IgD-negative memory B cell (primary cell): ENCODE measurements around the gene FZD2. TPM values are rescaled to one million over a fixed set of nuclear protein-coding genes. Genes with fewer than 3 reads are reported as not detected.
"Not testable (repeated sequence)": the region's sequence is repeated elsewhere in the genome, so short reads cannot be mapped to it uniquely, and the experiment has no call there.

Experiments
- H3K27ac Mint-ChIP-seq, 3 donors: one replicate each; pipeline ENCODE4 v1.8.0; 2020 to 2022; ENCODE audit warnings: mild to moderate bottlenecking in 3 of 3, mixed read lengths in 3 of 3, moderate library complexity in 1 of 3
- H3K27me3 Mint-ChIP-seq: one replicate; pipeline ENCODE4 v1.8.0; 2021; ENCODE audit warnings: mixed read lengths
- H3K36me3 Mint-ChIP-seq: one replicate; pipeline ENCODE4 v1.8.0; 2020; ENCODE audit warnings: mild to moderate bottlenecking, mixed read lengths
- H3K4me1 Mint-ChIP-seq, 3 donors: one replicate each; pipeline ENCODE4 v1.8.0; 2020 to 2022; ENCODE audit warnings: mixed read lengths in 3 of 3, mild to moderate bottlenecking in 1 of 3
- H3K4me3 Mint-ChIP-seq, 4 donors: one replicate each; pipeline ENCODE4 v1.8.0; 2020 to 2022; ENCODE audit warnings: mild to moderate bottlenecking in 4 of 4, mixed read lengths in 4 of 4, moderate library complexity in 3 of 4
- H3K9me3 Mint-ChIP-seq, 3 donors: one replicate each; pipeline ENCODE4 v1.8.0; 2020 to 2021; ENCODE audit warnings: mixed read lengths in 3 of 3, mild to moderate bottlenecking in 1 of 3
- polyA plus RNA-seq: library from polyadenylated mRNA; unstranded; fragments of 300-500 nt; fragmentation: Illumina TruSeq; gene quantifications from one replicate; pipeline ENCODE4 v1.2.3, GENCODE V29; 2021

FZD2 gene
- polyA plus RNA-seq: not detected

GRCh38 chr17:44556832-44557606 lies at the start of gene FZD2:
TSS of gene FZD2 (plus strand) at chr17:44557484. CDS start at chr17:44557689, 205 bp downstream.
- Mint-ChIP-seq H3K9me3 (no peaks in the 10 kb centered on the region), H3K4me3 (peak within 1 kb of the TSS; percentile 92 to 98 (median 96)), H3K27ac (peak within 1 kb of the TSS; percentile 58 to 92 (median 91)), H3K36me3 (no peaks in the 10 kb centered on the region), H3K4me1 (peaks cover 10% of the 10 kb centered on the region in 3 donors), H3K27me3 (peaks cover 24% of the 10 kb centered on the region)

DNA sequence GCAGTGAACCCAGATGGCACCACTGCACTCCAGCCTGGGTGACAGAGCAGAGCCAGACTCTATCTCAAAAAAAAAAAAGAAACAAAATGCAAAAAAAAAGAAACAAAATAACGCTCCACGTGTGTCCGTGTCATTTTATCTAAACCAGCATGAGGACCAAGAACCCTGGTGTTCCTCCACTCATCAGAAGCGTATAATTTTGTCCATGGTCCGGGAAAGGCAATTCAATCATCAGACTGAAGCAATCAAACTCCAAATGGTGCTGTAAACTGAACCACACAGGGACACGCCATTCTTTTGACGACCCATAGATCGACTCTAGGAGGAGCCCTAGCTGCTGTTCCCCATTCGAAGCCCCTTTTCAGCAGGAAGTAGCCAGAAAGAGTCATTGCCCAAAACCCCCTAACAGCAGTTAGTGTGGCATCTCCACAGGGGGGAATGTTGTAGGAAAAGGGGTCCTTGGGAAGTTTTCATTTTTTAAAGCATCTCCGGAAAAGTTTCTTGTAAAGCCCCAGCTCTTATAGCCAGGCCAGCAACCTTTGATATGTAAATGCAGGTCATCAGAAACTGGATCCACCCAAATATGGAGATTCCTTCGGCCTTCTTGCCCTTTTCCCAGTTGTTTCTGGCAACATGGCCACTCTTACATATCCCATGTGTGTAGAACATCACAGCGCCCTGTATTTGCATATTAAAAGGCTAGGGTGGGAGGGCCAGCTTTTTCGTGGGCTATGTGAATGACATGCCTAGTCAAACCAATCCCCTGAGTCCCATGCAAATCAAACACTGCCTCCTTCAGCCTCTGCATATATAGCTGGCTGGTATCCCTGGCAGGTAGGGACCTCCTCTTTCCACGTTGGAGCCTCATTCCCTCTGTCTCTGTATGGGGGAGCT lies 45.8 kb upstream of the FZD2 start:
- H3K9me3 Mint-ChIP-seq, H3K4me3 Mint-ChIP-seq, H3K4me1 Mint-ChIP-seq, H3K27ac Mint-ChIP-seq, H3K36me3 Mint-ChIP-seq, H3K27me3 Mint-ChIP-seq: not testable (repeated sequence)

GRCh38 chr17:44518032-44518431 lies 39.3 kb upstream of the FZD2 start:
- no peak overlapping the region for H3K27ac Mint-ChIP-seq
- H3K27me3 Mint-ChIP-seq: peaks cover 11% of the 10 kb centered on the region
- H3K4me1 Mint-ChIP-seq: no peaks in the 10 kb centered on the region
- H3K36me3 Mint-ChIP-seq: peaks cover 4% of the 10 kb centered on the region
- H3K9me3 Mint-ChIP-seq: no peaks in the 10 kb centered on the region
- no peak overlapping the region for H3K4me3 Mint-ChIP-seq

DNA sequence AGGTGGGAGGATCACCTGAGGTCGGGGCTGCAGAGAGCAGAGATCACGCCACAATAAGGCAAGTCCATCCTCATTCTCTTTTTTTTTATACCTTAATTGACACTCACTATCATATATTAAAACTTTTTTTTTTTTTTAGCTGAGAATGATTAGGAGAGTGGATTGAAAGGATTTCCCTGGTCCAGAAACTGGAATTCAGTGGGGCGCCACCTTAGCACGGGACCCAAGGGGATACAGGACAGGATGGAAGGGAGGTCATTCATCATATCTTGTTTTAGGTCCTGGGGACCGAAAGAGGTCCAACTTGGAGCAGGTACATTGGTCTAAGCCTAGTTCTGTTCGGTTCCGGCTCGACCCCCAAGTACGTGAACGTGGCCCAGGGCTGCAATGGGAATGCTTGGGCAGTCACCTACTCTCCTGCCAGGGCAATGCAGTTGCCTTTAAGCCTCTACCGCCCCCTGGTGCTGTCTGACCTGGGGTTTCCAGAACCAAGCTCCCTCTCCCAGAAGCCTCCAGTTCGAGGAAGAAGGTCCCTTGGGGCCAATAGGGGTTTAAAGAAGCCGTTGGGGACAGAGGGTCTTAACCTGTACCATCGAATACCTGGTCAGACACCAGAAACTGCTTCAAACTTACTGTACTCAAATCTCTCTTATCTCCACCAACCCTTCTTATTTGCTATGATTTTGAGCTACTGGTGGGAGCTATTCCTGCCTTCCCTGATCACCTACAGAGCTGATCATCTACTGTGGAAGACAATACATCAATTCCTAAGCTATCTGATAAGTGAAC lies 34.2 kb upstream of the FZD2 start:
- Mint-ChIP-seq H3K9me3 (peaks cover 0 to 3% (median 0%) of the 10 kb centered on the region in 3 donors), H3K4me3 (no peak overlapping the region), H3K4me1 (no peaks in the 10 kb centered on the region), H3K36me3 (no peaks in the 10 kb centered on the region), H3K27ac (no peak overlapping the region), H3K27me3 (peaks cover 7% of the 10 kb centered on the region)

DNA sequence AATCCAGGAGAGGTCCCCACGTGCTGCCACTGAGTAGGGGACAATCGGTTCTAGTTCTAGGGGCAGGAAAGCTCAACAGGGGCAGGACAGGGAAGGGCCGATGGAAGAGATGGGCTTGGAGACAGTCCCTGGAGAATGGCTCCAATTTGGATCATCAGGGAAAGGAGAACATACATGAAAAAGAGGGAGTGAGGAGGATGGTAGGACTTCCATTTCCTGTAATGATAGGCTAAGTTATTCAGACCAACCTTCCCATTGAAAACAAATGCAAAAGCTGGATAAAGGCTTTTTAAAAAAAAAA lies 33.7 kb upstream of the FZD2 start:
- Mint-ChIP-seq H3K9me3 (peaks cover 0 to 3% (median 0%) of the 10 kb centered on the region in 3 donors), H3K4me3 (no peak overlapping the region), H3K27me3 (peaks cover 7% of the 10 kb centered on the region), H3K4me1 (no peaks in the 10 kb centered on the region), H3K27ac (no peak overlapping the region), H3K36me3 (no peaks in the 10 kb centered on the region)

DNA sequence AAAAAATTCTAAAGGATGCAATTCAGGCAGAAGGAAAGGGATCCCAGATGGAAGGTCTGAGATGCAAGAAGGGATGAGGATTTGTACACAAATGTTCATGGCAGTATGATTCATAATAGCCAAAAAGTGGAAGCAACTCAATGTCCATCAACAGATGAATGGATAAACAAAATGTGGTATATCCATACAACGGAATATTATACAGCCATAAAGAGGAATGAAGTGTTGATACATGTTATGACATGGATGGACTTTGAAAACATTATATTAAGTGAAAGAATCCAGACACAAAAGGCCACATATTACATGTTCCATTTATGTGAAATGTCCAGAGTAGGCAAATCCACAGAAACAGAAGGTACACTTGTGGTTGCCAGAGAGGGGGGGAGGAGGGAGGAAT lies 30.2 kb upstream of the FZD2 start:
- no peak overlapping the region for H3K4me3 Mint-ChIP-seq
- H3K36me3 Mint-ChIP-seq: no peaks in the 10 kb centered on the region
- no peaks in the 10 kb centered on the region for H3K4me1 Mint-ChIP-seq
- no peak overlapping the region for H3K27ac Mint-ChIP-seq
- H3K27me3 Mint-ChIP-seq: peaks cover 5% of the 10 kb centered on the region
- H3K9me3 Mint-ChIP-seq: peaks cover 0 to 3% (median 0%) of the 10 kb centered on the region in 3 donors

DNA sequence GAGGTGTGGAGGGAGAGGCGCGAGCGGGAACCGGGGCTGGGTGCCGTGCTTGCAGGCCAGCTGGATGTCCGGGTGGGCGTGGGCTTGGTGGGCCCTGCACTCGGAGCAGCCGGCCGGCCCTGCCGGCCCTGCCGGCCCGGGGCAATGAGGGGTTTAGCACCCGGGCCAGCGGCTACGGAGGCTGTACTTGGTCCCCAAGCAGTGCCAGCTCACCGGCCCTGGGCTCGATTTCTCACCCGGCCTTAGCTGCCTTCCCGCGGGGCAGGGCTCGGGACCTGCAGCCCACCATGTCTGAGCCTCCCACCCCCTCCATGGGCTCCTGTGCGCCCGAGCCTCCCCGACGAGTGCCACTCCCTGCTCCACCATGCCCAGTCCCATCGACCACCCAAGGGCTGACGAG lies 29.3 kb upstream of the FZD2 start:
- no peak overlapping the region for H3K27ac Mint-ChIP-seq
- peaks cover 0 to 3% (median 0%) of the 10 kb centered on the region in 3 donors for H3K9me3 Mint-ChIP-seq
- H3K4me3 Mint-ChIP-seq: no peak overlapping the region
- H3K27me3 Mint-ChIP-seq: peaks cover 6% of the 10 kb centered on the region
- H3K36me3 Mint-ChIP-seq: no peaks in the 10 kb centered on the region
- no peaks in the 10 kb centered on the region for H3K4me1 Mint-ChIP-seq

DNA sequence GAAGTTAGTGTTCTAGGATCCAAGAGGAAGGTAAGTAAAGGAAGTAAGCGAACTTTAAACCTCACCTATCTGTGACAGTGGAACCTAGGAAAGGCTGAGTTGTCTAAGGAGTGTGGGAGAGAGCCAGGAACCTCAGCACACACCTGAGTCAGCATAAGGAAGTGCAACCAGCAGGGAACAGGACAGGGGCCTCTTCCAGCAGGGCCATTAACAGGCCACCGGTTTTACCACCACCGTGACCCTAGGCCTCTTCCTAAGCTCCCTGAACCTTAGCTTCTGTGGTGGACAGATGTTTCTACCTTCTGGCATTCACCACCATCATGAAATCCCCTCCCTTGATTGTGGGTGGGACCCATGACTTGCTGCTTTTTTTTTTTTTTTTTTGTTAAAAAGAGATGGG lies 27.4 kb upstream of the FZD2 start:
- no peak overlapping the region for H3K27ac Mint-ChIP-seq
- H3K27me3 Mint-ChIP-seq: peaks cover 7% of the 10 kb centered on the region
- H3K4me3 Mint-ChIP-seq: no peak overlapping the region
- H3K4me1 Mint-ChIP-seq: peaks cover 6 to 7% (median 6%) of the 10 kb centered on the region in 3 donors
- no peaks in the 10 kb centered on the region for H3K36me3 Mint-ChIP-seq
- peaks cover 0 to 3% (median 0%) of the 10 kb centered on the region in 3 donors for H3K9me3 Mint-ChIP-seq

- Mint-ChIP-seq H3K36me3 (no peaks in the 10 kb centered on the region), H3K27me3 (peaks cover 7% of the 10 kb centered on the region), H3K4me1 (peaks cover 7 to 9% (median 7%) of the 10 kb centered on the region in 3 donors), H3K27ac (no peak overlapping the region), H3K4me3 (no peak overlapping the region), H3K9me3 (peaks cover 0 to 3% (median 0%) of the 10 kb centered on the region in 3 donors)
Measured at GRCh38 chr17:44530896-44531418, 26.3 kb upstream of the FZD2 start.

GRCh38 chr17:44533533-44534246 lies 23.6 kb upstream of the FZD2 start:
- H3K4me3 Mint-ChIP-seq: peak overlapping the region in 2 of 4 donors; percentile 50 to 81
- peaks cover 3% of the 10 kb centered on the region for H3K27me3 Mint-ChIP-seq
- H3K9me3 Mint-ChIP-seq: peaks cover 0 to 1% (median 0%) of the 10 kb centered on the region in 3 donors
- peaks cover 10 to 11% (median 10%) of the 10 kb centered on the region in 3 donors for H3K4me1 Mint-ChIP-seq
- no peaks in the 10 kb centered on the region for H3K36me3 Mint-ChIP-seq
- no peak overlapping the region for H3K27ac Mint-ChIP-seq

DNA sequence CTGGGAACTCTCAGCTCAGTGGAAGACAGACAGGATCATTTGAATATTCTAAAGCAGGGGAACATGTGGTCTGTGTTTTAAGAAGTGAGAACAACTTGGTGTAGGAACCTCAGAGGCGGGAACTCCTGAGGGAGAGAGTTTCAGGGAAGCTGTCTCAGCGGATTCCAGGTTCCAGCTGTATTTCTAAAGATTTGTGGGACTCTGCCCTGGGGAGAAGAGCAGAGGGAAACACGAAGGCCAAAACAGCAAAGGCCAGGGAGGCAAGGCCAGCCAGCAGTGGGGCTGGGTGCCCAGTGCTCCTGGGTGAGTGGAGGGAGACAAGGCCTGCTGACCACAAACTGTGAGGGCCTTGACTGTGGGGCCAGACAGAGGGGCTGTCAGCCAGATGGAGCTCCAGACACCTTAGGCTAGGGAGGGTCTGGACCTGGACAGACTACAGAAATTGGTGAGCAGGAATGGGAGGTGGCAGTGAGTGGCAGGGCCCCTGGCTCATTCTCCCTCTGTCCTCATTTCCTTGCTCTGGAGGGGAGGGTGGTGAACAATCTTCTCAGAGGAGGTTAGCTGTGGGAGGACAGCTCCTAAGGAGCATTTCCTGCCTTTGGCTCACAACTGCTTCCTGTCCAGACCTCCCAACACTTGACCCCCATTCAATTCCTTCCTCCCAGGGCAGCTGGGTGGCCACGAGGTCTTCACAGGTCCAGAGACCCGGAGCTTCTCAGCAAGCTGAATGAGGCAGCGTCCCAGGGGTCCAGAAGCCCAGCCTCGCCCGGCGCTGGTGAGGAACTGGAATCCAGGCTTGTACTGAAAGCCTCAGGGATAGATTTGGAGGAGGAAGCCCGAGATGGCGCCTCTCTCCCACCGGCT lies 21.0 kb upstream of the FZD2 start:
- no peaks in the 10 kb centered on the region for H3K36me3 Mint-ChIP-seq
- H3K27ac Mint-ChIP-seq: no peak overlapping the region
- peaks cover 0 to 1% (median 0%) of the 10 kb centered on the region in 3 donors for H3K9me3 Mint-ChIP-seq
- H3K27me3 Mint-ChIP-seq: peaks cover 6% of the 10 kb centered on the region
- H3K4me1 Mint-ChIP-seq: peaks cover 10 to 11% (median 10%) of the 10 kb centered on the region in 3 donors
- H3K4me3 Mint-ChIP-seq: no peak overlapping the region

- Mint-ChIP-seq H3K4me1 (peaks cover 10 to 11% (median 10%) of the 10 kb centered on the region in 3 donors), H3K27ac (peak overlapping the region in 1 of 3 donors; percentile 59)
- H3K36me3 Mint-ChIP-seq: not testable (repeated sequence)
Measured at GRCh38 chr17:44537922-44538321, 19.4 kb upstream of the FZD2 start.

GRCh38 chr17:44539673-44540072 lies 17.6 kb upstream of the FZD2 start:
- no peak overlapping the region for H3K4me3 Mint-ChIP-seq
- H3K27ac Mint-ChIP-seq: no peak overlapping the region
- no peaks in the 10 kb centered on the region for H3K36me3 Mint-ChIP-seq
- H3K27me3 Mint-ChIP-seq: peaks cover 18% of the 10 kb centered on the region
- H3K4me1 Mint-ChIP-seq: peaks cover 2 to 5% (median 5%) of the 10 kb centered on the region in 3 donors
- peaks cover 0 to 1% (median 0%) of the 10 kb centered on the region in 3 donors for H3K9me3 Mint-ChIP-seq

More at GRCh38 chr17:44537922-44538321, 19.4 kb upstream of the FZD2 start:
- not testable (repeated sequence) for H3K27me3 Mint-ChIP-seq, H3K4me3 Mint-ChIP-seq, H3K9me3 Mint-ChIP-seq
